ENCODE data around the gene TVP23A. TPM values are rescaled to one million over a fixed set of nuclear protein-coding genes. Genes with fewer than 3 reads are reported as not detected.

TVP23A gene
- total and polyA plus RNA-seq, 10 of the 15 experiments (the other 5 are each of a cell fraction or from before 2014, with no cell fraction given) = 1.1 to 6.4 (median 2.2) TPM

GRCh38 chr16:10752843-10753523, 65.6 kb downstream of the TVP23A start (continued):
- TF ChIP-seq NFIC (IDR thresholded peaks at IDR 0.05; ENCODE audit: low read depth, low read length) = peak; percentile 88
- TF ChIP-seq CHD4 (IDR thresholded peaks at IDR 0.05) = no peak
- TF ChIP-seq JUND (IDR thresholded peaks at IDR 0.05; ENCODE audit: low read depth, low read length) = no peak; the same call in 1 of the 2 replicates
- TF ChIP-seq PML (IDR thresholded peaks at IDR 0.05; ENCODE audit: low read length) = no peak
- no peak for TF ChIP-seq SIN3A (IDR thresholded peaks at IDR 0.05; ENCODE audit: low read depth, low read length)
- no peak for TF ChIP-seq E2F8 (IDR thresholded peaks at IDR 0.05; ENCODE audit: low read depth, partially characterized antibody)

GRCh38 chr16:10751291-10751697, 67.3 kb downstream of the TVP23A start:
- intact Hi-C loops (cut with micrococcal nuclease; ENCODE audit: unreplicated experiment) = no loop called here
- Histone ChIP-seq H3K9me3 (replicated peaks; ENCODE audit: control insufficient read depth, insufficient read depth, low read length) (no peaks in the 10 kb centered on the region), H3K36me3 (ENCODE audit: control insufficient read depth in 2 of 2, insufficient read depth in 2 of 2, low read length in 1 of 2) (peaks cover 1 to 17% of the 10 kb centered on the region in 2 experiments; a peak in 2 of 4 replicates)
- TF ChIP-seq SKIL (IDR thresholded peaks at IDR 0.05; ENCODE audit: low read depth, poor library complexity, severe bottlenecking) (peak; percentile 27), ZBTB11 (CRISPR knock-in tag; IDR thresholded peaks at IDR 0.05) (no peak), SMAD5 (IDR thresholded peaks at IDR 0.05; ENCODE audit: low read depth) (no peak), RFX5 (IDR thresholded peaks at IDR 0.05; ENCODE audit: low read depth, low read length) (no peak), ZZZ3 (IDR thresholded peaks at IDR 0.05; ENCODE audit: control insufficient read depth, insufficient read length, low read depth) (no peak)

More at GRCh38 chr16:10751291-10751697, 67.3 kb downstream of the TVP23A start:
- DNase-seq (ENCODE audit: low read depth, low spot score) = no peak
- Histone ChIP-seq H2AFZ (ENCODE audit: control insufficient read depth, low read depth, low read length) (no peak overlapping the region), H3K4me1 (ENCODE audit: control insufficient read depth, insufficient read depth, low read length) (peaks cover 31% of the 10 kb centered on the region), H3K27ac (ENCODE audit: control insufficient read depth, insufficient read depth) (no peak overlapping the region), H4K20me1 (ENCODE audit: control insufficient read depth, insufficient read depth) (no peaks in the 10 kb centered on the region), H3K27me3 (replicated peaks in 1 of 2; ENCODE audit: control insufficient read depth in 2 of 2, insufficient read depth in 2 of 2, low read length in 1 of 2) (no peaks in the 10 kb centered on the region), H3K79me2 (ENCODE audit: control insufficient read depth, insufficient read depth, low read length) (no peaks in the 10 kb centered on the region), H3K4me2 (ENCODE audit: control insufficient read depth, insufficient read depth) (no peak overlapping the region), H3K4me3 (no peak overlapping the region), H3K9ac (ENCODE audit: control insufficient read depth, insufficient read depth, low read length) (no peak overlapping the region)
- in situ Hi-C loops (cut with MboI) = no loop called here
- BruUV-seq (replicated peaks) = no TSS peak
- WGBS (ENCODE audit: insufficient coverage, insufficient replicate concordance, low lambda C conversion rate, missing lambda C conversion rate) = 19% methylated on average over 13 of the region's 13 CpGs
- ChIA-PET RAD21 (ENCODE audit: unreplicated experiment) (interaction anchor here (1.1 to 2.6 kb wide), 5 partner anchors 11 to 167 kb away, joined by 3 to 21 read pairs (median 4); partner anchors contain the start of gene CIITA), SMC1A (ENCODE audit: uncharacterized antibody, unreplicated experiment) (interaction anchor here (0.7 to 3.2 kb wide), 8 partner anchors 12 to 167 kb away, joined by 3 to 25 read pairs (median 8); no protein-coding TSS in a partner anchor), POLR2A (interaction anchor here (0.9 to 2.1 kb wide), 3 partner anchors 30 to 140 kb away, joined by 5 read pairs; no protein-coding TSS in a partner anchor), CTCF (interaction anchor here (0.6 to 2.7 kb wide), 3 partner anchors 8 to 168 kb away, joined by 3 to 13 read pairs (median 3); partner anchors contain the start of gene NUBP1)
- peak; percentile 77 for FAIRE-seq
- ATAC-seq = peak; percentile 38
